HuH-7 (cell line): ENCODE results near the gene ODF2L.

ENCODE experiments used
- DNase-seq: peaks from one replicate; pipeline ENCODE4 v3.0.0; 2011; ENCODE audit warnings: low spot score

ODF2L gene, protein sequence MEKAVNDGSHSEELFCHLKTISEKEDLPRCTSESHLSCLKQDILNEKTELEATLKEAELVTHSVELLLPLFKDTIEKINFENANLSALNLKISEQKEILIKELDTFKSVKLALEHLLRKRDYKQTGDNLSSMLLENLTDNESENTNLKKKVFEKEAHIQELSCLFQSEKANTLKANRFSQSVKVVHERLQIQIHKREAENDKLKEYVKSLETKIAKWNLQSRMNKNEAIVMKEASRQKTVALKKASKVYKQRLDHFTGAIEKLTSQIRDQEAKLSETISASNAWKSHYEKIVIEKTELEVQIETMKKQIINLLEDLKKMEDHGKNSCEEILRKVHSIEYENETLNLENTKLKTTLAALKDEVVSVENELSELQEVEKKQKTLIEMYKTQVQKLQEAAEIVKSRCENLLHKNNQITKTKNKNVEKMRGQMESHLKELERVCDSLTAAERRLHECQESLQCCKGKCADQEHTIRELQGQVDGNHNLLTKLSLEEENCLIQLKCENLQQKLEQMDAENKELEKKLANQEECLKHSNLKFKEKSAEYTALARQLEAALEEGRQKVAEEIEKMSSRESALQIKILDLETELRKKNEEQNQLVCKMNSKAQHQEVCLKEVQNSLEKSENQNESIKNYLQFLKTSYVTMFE

DNA sequence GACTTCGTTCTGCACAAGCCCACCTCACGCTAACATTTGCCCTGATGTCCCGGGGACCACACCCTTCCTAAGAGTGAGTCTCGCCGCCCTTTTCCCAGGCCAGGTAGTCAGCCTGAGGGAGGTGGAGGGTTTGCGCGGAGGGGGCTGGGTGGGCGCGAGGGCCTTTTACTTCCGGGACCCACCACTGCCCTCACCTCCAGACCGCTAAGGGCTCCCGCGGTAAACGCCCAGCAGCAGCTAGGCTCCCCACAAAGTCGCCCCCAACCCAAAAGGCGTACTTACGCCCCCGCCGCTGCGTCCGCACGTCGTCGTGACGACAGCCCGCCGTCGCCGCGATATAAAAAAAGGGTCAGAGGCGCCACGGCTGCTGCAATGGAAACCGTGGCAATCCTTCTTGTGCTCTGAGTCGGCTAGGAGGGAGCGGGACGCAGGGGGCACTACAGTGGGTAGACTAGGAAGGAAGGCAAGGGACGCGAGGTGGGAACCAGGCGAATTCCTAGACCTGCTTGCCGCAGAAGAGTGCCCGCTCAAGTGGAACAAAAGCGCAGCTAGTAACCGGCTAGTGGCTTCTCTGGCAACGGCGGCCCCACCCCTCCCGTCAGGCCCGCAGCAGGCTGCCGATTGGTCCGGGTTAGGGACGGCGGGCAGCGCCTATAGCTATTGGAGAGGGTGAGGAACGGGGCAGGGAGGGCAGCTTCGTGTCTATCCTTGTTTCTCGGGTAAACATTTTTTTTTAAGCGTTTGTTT, at the start of gene ODF2L:
Gene ODF2L (minus strand): TSS at position 573 of the 747 bp plus-strand sequence. CDS start 9,296 bp downstream, outside the sequence.
- DNase-seq = peak; percentile 79

DNA sequence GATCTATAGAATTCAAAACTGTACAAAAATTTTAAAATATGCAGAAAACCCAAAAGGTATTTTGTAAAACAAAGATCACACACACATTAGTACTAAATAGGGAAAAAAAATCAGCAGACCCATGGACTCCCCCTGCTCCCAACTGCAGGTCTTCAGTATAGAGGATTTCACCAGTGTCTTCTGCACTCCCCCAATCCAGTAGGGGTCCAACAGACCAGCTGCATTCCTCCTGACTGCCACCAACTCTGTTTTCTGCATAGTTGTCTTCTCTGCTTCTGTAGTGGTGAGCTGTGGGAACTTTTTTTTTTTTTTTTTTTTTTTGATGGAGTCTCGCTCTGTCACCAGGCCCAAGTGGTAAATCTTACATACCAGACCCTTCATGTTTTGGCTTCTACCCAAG, 49.8 kb upstream of the ODF2L start:
- DNase-seq = no peak

DNA sequence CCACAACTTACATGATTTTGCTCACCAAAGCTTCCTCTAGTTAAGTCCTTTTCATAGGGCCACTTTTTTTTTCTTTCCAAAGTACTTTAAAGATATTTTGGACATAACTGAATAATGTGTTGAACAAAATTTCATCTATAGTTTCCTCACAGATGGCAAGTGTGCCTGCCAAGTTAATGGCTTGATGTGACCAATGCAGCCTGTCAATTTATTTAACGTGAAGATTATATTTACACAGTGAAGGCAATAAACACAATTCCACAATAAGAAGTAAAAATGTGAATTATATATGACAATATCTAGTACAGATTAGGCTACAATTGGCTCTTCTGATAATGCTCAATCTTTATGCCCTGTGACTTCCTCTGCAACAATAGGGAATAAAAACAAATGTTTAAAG, 45.9 kb upstream of the ODF2L start:
- DNase-seq = no peak

DNA sequence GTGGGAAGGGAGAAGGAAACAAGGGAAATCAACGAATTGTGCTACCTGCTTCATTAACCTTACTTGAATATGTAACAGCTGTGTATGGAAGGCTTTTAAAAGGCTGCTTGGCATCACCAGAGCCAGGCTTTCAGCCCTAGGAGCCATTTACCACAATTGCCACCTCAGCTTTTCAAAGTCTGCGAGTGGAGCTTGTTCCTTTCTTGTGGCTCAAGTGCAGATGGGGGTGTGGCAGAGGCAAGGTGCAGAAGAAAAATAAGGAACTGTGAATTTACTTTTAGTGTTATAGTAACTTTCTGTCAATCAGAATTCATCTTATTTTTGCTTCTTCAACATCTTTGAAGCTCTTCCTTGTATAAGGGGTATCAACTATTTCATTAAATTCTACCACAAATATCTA, 45.5 kb upstream of the ODF2L start:
- DNase-seq = no peak

DNA sequence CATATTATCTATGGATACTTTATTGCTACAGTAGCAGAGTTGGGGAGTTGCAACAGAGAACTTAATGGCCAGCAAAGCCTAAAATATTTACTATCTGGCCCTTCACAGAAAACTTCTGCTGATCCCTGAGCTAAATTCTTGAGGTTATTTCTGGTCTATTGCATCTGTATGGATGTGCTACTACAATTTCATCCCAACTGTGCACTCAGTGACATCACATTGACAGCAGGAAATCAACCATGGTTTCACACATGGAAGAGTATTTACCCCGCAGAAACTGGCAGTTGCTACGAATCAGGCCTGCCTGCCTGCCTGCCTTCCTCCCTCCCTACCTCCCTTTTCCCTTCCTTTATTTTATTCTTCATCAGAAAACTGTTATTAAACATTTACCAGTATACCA, 39.9 kb upstream of the ODF2L start:
- DNase-seq = no peak

DNA sequence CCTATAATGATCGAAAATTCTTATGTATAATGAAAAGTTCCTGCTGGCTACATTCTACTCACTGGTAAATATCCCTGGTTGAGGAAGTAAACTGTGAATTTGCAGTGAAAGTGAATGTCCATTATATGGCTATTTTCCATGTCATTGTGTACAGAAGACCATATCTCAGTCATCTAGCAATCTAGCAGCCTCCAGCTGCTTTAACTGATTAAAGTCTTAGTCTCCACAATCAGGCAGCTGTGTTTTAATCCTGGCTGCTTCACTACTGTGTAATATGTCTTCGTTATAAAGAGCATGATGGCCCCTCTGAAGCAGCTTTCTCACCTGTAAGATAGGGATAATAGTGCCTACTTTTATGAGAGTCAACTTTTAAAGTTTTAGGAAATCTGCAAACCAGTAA, 39.2 kb upstream of the ODF2L start:
- no peak for DNase-seq

DNA sequence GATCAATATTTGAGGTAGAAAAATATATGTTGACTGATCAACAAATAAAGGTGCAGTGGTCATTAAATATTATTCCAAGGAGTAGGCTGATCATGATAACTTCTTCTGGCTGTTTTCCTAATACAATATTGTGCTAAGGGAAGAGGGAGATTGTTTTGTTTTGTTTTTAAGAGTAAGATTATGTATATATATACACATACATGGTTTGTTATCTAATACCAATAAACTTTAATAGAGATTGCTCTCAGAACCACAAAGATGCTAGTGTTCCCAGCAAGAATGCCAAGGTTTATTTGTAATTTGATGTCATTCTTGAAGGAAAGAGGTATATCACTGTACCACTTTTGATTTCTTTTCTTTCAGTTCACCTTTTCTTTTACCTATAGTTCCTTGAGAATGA, 37.9 kb upstream of the ODF2L start:
- DNase-seq = no peak

DNA sequence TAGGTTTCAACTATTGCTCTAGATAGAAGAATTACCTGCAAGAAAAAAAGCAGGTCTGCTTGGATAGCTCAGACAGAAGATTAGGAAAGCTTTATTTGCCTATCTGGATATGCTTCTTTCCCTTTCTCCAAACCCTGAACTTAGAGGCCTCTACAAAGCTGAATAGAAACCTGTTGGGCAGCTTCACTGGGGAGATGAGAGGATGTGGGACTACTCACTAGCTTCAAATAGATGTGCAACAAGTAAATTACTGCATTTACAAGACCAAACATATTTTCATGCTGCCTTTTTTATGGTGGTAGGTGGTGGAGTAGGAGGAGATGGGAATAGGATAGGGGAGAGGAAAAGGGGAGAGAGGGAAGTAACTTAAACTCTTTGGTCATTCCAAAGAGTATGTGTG, 34.3 kb upstream of the ODF2L start:
- DNase-seq = no peak

DNA sequence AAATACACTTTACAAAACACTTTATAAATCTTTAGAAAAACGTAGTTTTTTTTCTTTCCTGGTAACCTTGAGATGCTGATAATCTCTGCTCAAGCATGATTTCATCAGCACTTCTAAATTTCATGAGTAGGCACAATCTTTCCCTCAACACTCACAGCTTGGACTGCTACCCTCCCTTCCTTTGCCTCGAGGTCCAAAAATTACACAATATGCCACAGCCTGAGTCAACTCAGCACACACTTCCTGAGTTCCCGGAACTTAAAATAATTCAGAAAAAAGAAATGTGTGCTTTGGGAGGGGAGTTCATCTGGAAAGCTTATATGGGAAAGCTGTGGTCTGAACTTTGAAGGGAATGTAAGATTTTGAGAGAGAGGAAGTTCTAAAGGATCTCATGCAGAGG, 33.7 kb upstream of the ODF2L start:
- DNase-seq = no peak

DNA sequence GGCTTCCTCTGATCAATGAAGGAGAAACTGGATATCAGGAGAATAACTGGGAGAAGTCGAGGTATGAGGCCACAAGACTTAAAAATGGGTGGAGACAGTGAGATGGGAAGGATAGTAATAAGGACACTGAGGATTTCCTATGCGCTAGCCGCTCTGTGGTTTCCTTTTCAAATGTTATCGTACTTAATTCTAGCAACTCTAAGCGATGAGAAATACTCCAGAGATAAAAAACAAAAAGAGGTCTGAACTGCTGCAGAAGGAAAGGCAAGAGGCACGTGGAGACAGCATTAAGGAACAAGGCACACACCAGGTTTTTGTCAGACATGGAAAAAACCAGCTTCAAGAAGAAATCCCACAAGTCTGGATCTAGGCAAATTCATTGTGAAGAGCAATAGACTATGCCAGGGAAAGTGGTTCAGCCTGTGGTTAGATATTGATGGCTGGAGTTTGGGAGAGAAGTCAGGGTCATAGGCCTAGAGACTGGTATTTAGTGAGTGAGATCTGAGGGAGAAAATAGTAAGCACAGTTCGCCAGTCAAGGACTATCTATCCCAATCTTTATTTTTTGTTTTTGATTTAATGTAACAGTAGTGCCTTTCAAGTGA, 33.1 kb upstream of the ODF2L start:
- DNase-seq = no peak

DNA sequence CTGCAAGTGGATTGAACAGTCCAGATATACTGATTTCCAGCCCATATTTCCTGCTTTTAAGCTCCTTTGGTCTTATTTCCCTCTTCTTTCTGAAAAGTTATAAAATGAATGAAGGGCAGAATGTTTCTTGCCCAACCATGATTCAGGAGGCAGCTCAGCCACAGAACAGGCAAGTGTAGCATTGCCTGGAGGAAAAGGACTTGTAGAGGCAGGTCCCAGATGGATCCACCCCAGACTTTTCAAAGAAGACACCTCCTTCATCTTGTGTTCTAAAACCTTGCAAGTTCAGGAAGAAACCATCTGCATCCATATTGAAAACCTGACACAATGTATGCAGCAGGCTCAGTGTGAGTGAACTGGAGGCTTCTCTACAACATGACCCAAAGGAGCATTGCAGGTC, 27.8 kb upstream of the ODF2L start, which contains the start of gene CLCA2:
Gene CLCA2 (plus strand): TSS at position 299 of the 400 bp plus-strand sequence. CDS start 77 bp downstream, at position 376.
- no peak for DNase-seq

DNA sequence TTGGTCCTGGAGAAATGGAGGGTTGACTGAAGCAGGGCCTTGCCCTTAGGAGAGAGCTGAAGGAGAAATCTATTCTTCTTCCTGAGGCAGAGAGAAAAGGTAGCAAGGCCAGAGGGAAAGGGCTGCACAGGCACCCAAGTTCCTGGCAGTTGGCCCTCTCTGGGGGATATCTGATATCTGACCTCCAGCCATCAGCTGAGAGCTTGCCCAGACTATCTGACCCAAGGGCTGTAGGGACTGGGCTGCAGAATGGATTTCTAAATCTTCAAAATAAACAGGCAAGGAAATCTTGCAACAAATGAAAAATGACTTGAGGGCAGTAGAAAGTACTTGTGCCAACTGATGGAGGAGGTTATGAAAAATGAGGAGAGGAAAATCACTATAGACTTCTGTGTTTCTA, 27.4 kb upstream of the ODF2L start:
- DNase-seq = no peak

DNA sequence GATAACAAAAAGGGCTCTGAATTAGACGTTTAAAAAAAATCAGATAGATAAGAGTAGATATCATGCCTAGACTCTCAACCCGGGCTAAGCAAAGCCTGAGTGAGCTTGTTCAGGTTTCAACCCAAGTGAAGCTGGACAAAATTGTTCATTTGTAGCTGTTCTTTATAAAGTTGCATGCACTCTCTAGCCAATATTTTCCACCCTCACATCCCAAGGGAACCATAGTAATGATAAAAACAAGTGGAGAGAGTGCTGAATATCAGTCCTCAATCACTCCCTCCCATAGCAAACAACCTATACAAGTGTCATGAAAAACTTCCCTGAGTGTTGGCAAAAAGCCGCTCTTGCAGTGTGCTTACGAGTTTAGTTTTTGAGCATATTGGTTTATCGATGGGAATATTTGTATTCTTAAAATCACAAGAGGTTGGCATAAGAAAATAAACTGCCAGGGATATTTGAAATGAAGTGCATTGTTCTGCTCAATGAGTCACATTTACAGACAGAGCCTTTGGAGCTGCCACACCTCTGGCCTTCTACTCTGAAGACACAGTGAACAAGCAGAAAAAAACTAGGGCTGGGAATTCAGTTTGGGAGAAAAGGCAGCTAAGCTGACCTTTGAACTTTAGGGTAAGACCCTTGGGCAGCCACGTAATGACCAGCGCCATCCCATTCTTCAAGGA, 25.6 kb upstream of the ODF2L start:
- no peak for DNase-seq

DNA sequence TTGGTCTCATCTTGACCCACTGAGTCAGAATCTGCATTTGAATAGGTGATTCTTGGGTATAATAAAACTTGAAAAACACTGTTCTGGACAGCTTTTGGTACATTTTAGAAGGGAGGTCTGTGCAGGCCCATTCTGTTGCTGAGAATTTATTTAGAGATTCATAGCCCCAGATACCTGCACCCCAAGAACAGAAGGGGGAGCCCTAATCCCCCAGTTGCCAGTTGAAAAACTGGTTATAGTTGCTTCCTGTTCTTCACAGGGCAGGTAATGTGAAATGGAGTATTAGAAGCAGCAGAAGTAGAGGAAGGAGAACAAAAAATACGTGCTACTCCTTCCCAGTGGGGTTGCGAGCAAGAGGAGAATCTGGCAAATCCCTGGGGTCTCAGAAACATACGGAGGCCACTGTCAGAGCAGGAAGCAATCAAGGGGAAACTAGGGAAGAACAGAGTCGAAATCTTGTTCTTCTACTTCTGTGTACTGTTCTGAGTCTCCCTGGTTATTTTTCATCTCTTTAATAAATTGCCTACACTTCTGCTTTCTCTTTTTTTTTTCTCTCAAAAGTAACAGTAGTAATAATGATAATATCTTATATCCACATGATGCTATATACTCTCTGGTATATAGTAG, 23.3 kb upstream of the ODF2L start:
- DNase-seq = peak; percentile 26

DNA sequence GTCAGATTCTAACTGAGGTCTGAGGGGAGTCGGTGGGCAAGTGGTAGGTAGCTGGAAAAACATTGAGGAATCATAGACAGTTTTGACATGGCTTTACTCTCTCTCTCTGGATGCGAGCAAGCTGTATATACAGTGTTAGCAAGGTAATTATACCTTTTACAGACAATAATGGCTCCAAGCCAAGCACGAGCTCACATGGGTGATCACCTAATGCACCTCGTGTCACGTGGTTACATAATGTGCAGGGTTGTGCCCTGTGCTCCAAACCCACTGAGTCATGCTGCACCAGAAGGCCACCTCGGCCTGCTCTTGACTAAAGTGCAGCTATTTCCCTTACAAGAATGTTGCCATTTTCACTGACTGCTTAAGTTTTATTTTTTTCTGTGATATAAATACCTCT, 20.2 kb upstream of the ODF2L start:
- no peak for DNase-seq

DNA sequence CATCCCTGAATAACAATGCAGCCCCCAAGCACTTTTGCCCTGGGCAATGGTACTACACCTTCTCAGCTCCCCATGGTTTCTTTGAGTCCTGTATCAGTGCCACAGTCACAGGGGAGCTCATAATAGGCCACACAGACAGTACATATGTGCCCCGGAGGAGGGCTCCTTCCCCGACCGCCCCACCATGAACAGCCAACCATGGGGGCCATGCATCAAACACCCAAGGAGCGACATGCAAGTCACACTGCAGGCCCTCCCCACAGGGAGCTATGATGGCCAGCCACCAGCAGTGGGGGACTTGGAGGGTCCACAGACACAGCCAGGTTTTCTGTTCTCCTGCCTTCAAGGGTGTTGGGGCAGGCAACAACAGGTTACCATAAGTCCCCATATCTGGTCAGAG, 14.8 kb upstream of the ODF2L start:
- no peak for DNase-seq

DNA sequence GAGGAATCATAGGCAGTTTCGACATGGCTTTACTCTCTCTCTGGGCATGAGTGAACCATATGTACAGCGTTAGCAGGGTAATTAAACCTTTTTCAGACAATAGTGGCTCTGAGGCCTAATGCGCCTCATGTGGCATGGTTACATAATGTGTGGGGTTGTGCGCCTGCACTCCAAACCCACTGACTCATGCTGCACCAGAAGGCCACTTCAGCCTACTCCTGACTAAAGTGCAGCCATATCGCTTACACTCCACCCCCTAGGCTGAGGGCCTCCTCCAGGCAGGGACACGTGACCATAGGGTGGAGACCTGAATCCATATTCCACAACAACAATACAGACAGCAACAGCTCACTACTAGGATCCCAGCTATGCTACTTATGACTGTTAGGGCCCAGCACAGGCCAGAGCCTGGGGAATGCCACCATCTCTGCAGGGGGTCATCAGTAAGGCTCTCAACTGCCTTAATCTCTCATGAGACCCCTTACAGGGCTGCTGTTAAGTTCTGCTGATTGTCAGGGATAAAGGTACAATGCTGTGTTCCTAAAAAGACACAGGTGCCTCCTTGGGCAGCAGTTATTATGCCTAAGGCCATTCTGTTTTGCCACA, 13.4 kb upstream of the ODF2L start:
- DNase-seq = peak; percentile 12

DNA sequence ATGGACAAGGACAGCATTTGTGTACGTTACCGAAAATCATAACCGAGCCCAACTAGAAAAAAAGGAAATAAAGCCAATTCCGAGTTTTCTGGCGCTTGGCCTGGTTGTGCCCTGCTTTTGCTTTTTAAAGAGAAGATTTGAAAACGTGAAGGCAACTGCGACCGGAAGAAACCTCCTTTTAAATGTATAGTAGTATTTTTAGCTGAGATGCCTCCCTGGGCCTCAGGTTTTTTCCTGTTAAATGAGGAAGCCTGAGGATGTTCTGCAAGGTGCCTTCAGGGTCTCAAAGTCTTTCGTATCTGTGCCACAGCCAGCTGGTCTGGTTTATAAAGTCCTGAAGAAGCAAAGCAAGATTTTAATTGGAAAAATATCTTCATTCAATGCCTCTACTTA, 371 bp upstream of the ODF2L start:
- no peak for DNase-seq

DNA sequence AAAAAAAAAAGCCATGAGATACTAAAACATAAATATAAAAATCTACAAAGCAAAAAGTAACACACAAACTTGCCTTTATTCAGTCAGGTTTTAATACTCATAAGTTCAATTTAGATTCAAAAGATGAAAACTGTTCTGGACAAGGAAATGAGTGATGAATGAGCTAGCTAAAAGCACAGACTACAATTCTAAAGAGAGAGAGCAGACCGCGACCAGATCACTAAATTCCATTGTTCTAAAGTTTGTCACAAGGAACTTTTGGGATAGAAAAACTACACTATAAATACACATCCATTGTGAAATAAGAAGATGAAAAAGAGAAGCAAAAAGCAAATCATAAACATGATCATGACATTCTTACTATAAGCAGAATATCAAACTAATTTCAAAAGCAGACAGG, 1.7 kb downstream of the ODF2L start:
- no peak for DNase-seq

DNA sequence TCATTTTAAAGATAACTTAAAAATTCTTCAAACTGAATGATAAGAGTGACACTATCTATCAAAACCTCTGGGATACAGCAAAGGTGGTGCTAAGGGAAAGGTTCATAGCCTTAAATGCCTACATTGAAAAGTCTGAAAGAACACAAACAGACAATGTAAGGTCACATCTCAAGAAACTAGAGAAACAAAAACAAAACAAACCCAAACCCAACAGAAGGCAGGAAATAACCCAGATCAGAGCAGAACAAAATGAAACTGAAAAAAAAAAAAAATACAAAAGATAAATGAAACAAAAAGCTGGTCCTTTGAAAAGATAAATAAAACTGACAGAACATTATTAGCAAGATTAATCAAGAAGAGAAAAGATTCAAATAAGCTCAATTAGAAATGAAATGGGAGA, 6.8 kb downstream of the ODF2L start:
- DNase-seq = no peak

DNA sequence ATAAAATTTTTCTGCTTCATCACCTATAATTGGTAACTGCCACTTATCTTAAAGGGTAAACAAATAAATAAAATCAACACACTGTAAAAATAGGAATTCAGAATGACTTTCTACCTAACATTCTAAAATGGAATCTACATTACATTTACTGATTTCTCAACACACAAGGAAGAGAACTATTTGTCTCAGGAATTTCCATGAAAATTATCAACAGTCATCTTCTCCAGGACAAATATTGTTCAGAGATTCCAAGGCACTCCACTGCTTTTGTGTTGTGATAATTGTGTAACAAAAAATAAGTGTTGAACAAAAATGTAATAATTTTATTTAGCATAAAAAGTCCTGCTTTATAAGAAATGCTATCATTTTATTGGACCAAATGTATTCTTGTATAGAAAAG, 7.3 kb downstream of the ODF2L start:
- DNase-seq = no peak
